GM21360 (cell line): ENCODE measurements around the gene PHF2.

Experiments used
- ATAC-seq: cut with Tn5 transposase; IDR thresholded peaks from one replicate; pipeline ENCODE4 v1.9.1; 2021; ENCODE audit warnings: mild to moderate bottlenecking, moderate library complexity; ENCODE audit not compliant: unreplicated experiment

Gene PHF2

DNA sequence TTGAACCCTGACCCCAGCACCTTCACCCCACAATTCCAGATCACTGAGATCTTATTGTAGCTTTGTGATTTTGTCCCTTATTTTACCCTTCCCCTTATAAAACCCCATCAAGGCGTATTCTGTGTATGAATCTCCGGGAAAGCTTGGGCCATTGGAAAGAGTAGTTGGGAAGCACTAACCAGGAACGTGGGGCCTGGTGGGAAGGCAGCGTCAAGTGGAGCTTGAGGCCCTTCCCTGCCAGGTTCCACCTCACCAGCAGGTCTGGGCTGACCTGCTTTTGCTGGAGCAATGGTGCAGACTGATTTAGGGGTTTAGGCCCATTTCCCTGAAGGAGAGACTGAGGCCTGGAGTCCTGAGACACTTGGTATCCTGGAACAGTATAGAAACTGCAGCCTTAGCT, 9.3 kb downstream of the PHF2 start:
- ATAC-seq = no peak

DNA sequence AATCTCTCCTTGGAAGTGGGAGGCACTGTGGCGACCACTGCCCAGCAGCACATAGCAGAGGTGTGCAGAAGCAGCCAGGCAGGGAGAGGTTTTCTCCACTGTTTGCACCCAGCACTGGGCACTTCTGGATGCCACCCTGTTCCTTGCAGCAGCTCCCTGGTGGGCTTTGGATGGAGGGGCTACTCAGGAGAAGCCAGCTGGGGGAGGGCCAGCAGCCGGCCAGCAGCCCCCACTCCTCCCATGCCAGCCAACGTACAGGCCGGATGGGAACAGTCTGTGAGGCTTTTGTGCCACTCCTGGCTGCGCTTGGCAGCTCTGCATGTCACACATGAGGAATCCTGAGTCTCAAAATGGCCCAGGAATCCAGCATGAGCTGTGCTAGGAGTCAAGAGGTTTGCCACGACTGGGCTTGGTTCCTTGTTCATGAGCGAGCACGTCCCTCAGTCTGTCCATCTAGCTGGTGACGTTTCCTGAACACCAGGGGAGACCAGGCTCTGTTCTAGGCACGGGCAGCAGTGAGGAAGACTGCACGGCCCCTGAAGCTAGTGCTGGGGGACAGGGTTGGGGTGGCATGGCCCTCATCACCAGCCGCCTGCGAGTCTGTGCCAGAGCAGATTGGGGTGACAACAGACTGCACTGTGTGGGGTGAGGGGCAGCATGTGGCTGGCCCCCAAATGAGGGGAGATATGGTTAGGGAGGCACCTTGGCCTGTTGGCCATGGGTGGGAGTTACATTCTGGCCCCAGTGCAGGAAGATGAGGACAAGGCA, 10.1 kb downstream of the PHF2 start:
- no peak for ATAC-seq

GRCh38 chr9:93587284-93587650, 10.9 kb downstream of the PHF2 start:
- ATAC-seq = no peak

DNA sequence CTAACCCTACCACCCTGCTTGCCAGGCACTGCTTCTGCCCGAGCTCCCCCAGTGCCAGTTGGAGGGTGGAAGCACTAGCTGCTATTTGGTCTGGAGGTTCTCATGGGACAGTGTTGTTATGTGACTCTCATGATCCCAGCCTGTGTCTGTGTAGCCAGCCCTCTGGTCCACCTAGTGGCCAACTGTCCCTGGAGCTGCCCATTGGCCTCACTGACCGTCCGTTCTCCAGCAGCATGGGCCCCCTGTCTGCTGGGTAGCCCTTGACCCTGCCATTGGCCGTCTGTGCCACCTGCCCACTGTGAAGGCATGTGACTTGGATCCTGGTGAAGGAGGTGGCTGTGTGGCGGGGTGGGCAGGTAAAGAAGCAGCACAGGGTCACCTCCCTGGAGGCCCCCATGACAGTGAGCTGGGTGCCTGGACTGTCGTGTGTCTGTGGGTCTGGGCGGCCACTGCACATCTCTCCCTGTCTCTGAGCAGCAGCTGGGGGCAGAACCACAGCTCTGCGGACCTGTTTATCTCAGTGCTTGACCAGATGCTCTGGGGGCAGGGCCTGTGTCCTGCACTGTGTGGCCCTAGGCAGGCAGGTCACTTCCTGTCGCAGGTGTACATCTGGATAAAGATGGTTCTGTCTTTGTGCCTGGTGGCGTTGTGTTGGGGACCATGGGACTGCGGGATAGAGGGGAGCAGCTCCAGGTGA, 11.4 kb downstream of the PHF2 start:
- no peak for ATAC-seq

DNA sequence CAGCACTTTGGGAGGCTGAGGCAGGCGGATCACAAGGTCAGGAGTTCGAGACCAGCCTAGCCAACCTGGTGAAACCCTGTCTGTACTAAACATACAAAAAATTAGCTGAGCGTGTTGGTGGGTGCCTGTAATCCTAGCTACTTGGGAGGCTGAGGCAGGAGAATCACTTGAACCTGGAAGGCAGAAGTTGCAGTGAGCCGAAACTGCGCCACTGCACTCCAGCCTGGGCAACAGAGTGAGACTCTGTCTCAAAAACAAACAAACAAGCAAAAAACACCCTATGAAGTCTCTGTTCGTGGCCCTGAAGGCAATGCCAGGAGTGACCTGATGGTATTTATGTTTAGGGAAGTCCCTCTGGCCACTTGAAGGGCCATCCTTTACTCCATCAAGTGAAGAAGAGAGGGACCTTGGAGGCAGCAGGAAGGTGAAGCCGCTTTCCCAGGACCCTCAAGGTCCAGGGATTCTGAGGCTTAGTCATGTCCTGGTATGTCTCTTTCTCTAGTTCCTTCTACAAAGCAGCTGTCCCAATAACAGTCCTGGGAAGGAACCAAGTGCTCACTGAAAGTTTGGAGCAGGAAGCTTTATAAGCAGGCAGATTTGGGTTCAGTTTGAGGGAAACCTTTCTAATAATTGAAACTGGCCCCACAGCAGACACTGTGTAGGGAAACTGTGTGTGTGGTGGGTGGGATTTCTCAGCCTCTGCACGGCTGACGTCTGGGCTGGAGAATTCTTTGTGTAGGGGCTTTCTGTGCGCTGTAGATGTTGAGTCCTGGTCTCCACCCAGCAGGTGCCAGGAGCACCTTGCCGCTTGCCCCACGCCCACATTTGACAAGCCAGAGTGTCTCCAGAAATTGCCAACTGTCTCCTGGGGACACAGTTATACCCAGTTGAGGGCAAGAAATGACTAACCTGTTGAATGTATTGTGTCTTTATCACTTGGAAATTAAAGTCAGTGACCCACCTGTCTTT, 12.5 kb downstream of the PHF2 start:
- no peak for ATAC-seq

DNA sequence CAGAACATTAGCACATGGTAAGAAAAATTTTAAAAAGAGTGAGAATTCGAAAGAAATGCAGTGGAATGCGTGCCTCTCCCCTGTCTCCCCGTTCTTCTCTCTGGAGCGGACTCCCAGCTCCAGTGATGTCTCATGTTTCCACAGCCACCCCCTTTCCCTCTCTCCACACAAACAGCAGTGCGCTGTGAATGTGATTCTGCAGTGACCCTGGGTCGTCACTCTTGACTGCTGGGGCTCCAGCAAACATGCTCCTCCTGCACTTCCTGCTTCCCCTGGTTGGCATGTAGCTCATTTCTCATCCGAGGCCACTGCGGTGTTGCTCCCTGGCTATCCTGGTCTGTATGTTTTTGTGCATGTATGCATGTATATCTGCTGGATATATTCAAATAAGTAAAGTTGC, 13.3 kb downstream of the PHF2 start:
- no peak for ATAC-seq

GRCh38 chr9:93590609-93591234, 14.3 kb downstream of the PHF2 start:
- no peak for ATAC-seq

DNA sequence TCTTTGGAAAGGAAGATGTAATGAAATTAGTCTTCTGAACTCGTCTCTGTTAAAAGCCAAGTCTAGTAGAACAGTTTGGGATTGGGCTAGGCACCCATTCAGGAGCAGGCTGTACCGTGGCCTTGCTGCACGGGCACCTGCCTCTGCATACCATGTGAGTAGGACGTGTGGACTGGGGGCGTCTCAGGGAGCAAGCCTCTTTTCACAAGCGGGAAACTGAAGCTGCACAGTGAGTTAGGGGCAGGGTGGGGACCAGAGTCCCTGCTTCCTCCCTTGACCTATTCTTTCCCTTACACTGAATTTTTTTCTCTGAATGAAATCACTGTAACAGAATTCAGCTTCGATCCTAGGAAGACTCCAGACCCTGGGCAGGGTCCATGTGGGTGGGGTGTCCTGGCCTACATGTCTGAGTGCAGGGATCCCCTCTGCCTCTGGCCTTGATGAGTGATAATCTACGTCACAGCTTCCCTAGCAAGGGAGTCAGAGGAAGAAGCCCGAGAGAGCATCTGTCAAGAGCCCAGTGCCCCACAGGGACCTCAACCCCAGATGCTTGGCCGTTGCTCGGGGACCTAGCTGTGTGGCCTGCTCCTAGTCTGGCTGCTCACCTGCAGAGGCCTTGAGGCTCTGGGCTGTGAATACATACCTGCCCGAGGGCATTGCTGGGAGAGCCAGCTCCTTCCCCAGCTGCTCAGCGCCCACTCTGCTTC, 15.1 kb downstream of the PHF2 start:
- no peak for ATAC-seq

GRCh38 chr9:93592008-93592642, 15.7 kb downstream of the PHF2 start:
- ATAC-seq = no peak

DNA sequence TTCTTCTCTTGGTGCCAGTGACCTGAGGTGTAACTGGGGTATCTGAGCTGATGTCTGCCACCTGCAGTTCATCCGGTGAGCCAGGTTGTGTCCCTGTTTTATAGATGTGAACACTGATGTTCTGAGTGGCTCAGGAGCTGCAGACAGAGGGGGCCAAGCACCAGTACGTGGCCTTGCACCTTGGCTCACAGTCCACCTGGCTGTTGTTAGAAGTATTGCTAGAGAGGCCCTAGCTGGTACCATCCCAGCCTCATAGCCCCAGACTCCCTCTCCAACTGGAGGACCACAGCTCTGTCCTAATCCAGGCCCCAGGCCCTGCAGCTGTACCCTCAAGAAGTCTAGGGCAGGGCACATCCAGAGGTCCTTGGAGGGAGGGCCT, 16.2 kb downstream of the PHF2 start:
- ATAC-seq = no peak

DNA sequence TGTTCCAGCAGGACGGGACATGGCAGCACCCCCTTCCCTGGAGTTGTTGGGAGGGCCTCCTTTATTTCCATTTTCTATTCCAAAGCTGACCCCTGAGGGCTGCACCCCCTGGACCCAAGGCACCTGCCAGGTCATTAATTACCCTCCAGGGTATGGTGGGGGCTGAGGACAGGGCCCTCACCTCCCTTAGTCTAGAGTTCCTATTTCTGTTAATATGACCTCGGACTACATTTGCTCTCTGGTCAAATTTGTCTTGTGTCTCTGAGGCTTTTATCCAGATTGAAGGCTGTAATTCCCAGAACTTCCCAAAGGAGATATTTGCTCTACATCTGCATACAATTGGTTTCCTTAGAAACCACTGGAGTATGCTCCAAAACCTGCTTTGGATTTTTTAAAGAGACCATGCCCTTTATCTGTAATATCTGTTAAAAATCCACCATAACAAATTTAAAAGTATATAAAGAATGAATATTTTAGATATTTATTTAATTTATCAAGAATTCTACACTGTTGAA, 16.8 kb downstream of the PHF2 start:
- no peak for ATAC-seq

GRCh38 chr9:93594041-93594756, 17.8 kb downstream of the PHF2 start:
- no peak for ATAC-seq

GRCh38 chr9:93595461-93595860, 19.1 kb downstream of the PHF2 start:
- ATAC-seq = no peak

DNA sequence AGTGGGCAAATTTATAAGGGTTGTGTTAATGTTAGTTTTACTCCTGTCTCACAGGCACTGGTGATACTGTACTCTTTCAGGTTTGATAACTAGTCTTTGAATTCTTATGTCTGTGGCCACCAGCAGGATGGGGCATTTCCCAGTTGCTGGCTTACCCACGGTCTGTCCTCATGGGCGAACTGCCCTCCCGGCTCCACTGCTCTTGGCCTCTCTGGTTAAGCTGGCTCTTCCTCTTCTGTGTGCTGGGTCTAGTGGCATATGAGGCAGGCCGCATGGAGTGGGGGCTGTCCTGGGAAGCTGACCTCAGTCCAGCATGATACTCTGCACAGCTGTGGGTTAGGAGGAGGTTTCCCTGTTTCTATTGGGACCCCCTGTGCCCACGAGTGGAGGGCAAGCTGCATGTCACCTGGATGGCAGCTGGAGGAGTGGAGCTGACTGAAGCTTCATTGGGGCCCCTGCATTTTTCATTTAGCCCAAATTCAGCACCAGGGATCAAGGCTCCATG, 19.5 kb downstream of the PHF2 start:
- ATAC-seq = no peak

GRCh38 chr9:93596399-93596798, 20.0 kb downstream of the PHF2 start:
- ATAC-seq = no peak

GRCh38 chr9:93597142-93597706, 20.8 kb downstream of the PHF2 start:
- no peak for ATAC-seq

DNA sequence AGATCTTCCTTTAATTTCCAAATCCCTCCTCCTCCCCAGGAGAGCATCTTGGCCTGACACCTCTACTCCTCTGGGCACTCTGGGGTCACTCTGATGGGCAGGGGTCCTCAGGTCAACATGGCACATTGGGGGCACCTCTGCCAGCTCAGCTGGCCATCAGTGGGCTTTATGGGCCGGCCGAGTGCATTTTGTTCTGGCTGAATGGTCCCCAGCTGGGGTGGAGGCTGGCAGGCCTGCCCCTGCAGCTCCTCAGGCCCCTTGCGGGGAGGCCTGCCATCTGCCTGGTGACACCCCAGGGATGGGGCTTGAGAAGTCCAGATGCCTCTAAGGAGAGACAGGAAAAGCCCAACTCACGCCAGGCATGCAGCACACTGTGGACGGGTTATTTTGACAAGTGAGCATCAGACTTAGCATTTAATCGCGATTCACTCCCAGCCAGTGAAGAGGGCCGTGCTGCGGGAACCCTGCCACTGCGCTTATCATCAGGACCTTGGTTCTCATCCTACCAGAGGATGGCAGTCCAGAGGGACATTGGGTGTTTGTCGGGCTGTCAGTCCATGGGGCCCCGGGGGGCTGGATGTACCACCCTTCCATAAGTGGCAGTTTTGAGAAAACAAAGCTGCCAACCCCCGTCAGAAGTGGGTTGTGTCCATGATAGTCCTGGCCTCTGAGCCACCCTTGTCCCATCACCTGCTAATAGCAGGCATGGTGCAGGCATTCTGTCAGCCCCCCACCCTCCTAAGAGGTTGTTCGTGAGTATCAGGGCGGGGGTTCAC, 21.7 kb downstream of the PHF2 start:
- no peak for ATAC-seq
